K562 (cell line): ENCODE data around the gene NOXRED1. TPM values are rescaled to one million over a fixed set of nuclear protein-coding genes. Genes with fewer than 3 reads are reported as not detected.

ENCODE experiments used
- ATAC-seq: fragments of 200-7000 bp; cut with Tn5 transposase; 3 replicates; pipeline ENCODE4 v1.9.1; 2020; ENCODE audit warnings: moderate library complexity
- BruUV-seq: library from RNA; stranded (reverse); fragments of 400-500 nt; replicated peaks from 2 replicates; lab custom pipeline; 2021; lab: Mats Ljungman, UMichigan
- CTCF ChIA-PET: fragments of 300-600 bp; formaldehyde crosslinking; extraction: SDS; loops from one replicate; lab custom pipeline; 2021; ENCODE audit warnings: low intra/inter-chr PET ratio; lab: Yijun Ruan, JAX
- POLR2A ChIA-PET: fragments of 300-600, 350-650 bp; sonication (Branson Sonifier 250); formaldehyde crosslinking; extraction: SDS; loops from one replicate; lab custom pipeline; 2021; ENCODE audit warnings: antibody characterized with exemption, inconsistent platforms; lab: Yijun Ruan, JAX
- DNase-seq, 4 experiments: peaks; one replicate each; pipeline versions ENCODE4 v3.0.0 to v3.0.0-alpha.2; 2011 to 2018; ENCODE audit warnings: low spot score in 3 of 4, mixed read lengths in 3 of 4; ENCODE audit errors: extremely low read depth in 1 of 4
- FAIRE-seq: peaks from 2 replicates; lab custom pipeline; 2011; peaks lifted over from hg19 to GRCh38; lab: Jason Lieb, UNC
- H2AFZ ChIP-seq: 2 replicates; pipeline ENCODE4 v1.6.0; 2011; ENCODE audit warnings: low read depth, low read length, control low read depth, inconsistent platforms
- H3K27ac ChIP-seq: fragments of 200-600 bp; 3 replicates; pipeline ENCODE4 v1.8.0; 2011; ENCODE audit warnings: low read depth, mild to moderate bottlenecking, control low read depth, inconsistent platforms, low read length, moderate library complexity, mixed read lengths; ENCODE audit errors: extremely low read depth
- H3K27me3 ChIP-seq, 2 experiments: fragments of 300-600 bp in 1 of 2; 2 replicates in 1 of 2; 3 replicates in 1 of 2; pipeline versions ENCODE4 v1.6.0 to v1.8.0; 2011; ENCODE audit warnings: inconsistent platforms in 2 of 2, low read length in 2 of 2, mild to moderate bottlenecking in 1 of 2, mixed read lengths in 1 of 2, moderate library complexity in 1 of 2; ENCODE audit not compliant: control insufficient read depth in 2 of 2, insufficient read depth in 2 of 2
- H3K36me3 ChIP-seq: fragments of 300-600 bp; 3 replicates; pipeline ENCODE4 v1.8.0; 2011; ENCODE audit warnings: mild to moderate bottlenecking, low read length, inconsistent platforms; ENCODE audit not compliant: control insufficient read depth, insufficient read depth
- H3K4me1 ChIP-seq, 2 experiments: fragments of 200-600 bp in 1 of 2; replicated peaks in 1 of 2; 2 replicates in 1 of 2; 3 replicates in 1 of 2; pipeline versions ENCODE4 v1.5.1 to v1.8.0; 2011; ENCODE audit warnings: inconsistent platforms in 2 of 2, low read length in 2 of 2, mild to moderate bottlenecking in 1 of 2, mixed read lengths in 1 of 2, moderate library complexity in 1 of 2; ENCODE audit not compliant: control insufficient read depth in 2 of 2, insufficient read depth in 2 of 2
- H3K4me2 ChIP-seq: 2 replicates; pipeline ENCODE4 v1.6.1; 2011; ENCODE audit warnings: low read length, control low read depth, inconsistent platforms, mixed read lengths; ENCODE audit not compliant: insufficient read depth
- H3K4me3 ChIP-seq: fragments of 200-600 bp; sonication (generic), shearing (Covaris generic); 2 replicates; pipeline ENCODE4 v1.5.1; 2016; ENCODE audit warnings: control low read depth, inconsistent platforms
- H3K79me2 ChIP-seq: fragments of 200-600 bp; 3 replicates; pipeline ENCODE4 v1.8.0; 2011; ENCODE audit warnings: low read length, inconsistent platforms; ENCODE audit not compliant: control insufficient read depth, insufficient read depth
- H3K9ac ChIP-seq, 2 experiments: 2 replicates each; pipeline versions ENCODE4 v1.6.0 to v1.6.1; 2011; ENCODE audit warnings: low read depth in 2 of 2, low read length in 2 of 2, control low read depth in 1 of 2, inconsistent platforms in 1 of 2, mild to moderate bottlenecking in 1 of 2, mixed read lengths in 1 of 2; ENCODE audit not compliant: insufficient read depth in 1 of 2
- H3K9me1 ChIP-seq: one replicate; pipeline ENCODE4 v1.6.0; 2011; ENCODE audit warnings: inconsistent platforms, mild to moderate bottlenecking, low read length, moderate library complexity; ENCODE audit not compliant: control insufficient read depth, insufficient read depth
- H3K9me3 ChIP-seq: replicated peaks from 2 replicates; pipeline ENCODE4 v1.5.1; 2011; ENCODE audit warnings: low read depth, low read length, inconsistent platforms; ENCODE audit not compliant: control insufficient read depth, insufficient read depth
- H4K20me1 ChIP-seq: replicated peaks from 2 replicates; pipeline ENCODE4 v1.6.1; 2011; ENCODE audit warnings: low read length, inconsistent platforms, mixed read lengths; ENCODE audit not compliant: control insufficient read depth, insufficient read depth
- BRF1 ChIP-seq: IDR thresholded peaks from 3 replicates; pipeline ENCODE4 v1.6.1; 2011; ENCODE audit warnings: borderline replicate concordance, mild to moderate bottlenecking; ENCODE audit not compliant: insufficient read length; ENCODE audit errors: extremely low read depth
- CGGBP1 ChIP-seq: fragments of 250-450 bp; sonication (Bioruptor Pico); IDR thresholded peaks from 2 replicates; pipeline ENCODE4 v1.9.0; 2021; ENCODE audit warnings: mild to moderate bottlenecking
- CTCF ChIP-seq, 3 experiments: IDR thresholded peaks in 2 of 3; conservative IDR thresholded peaks in 1 of 3; 2 replicates each; pipeline ENCODE4 v1.5.1; 2011 to 2012; ENCODE audit warnings: low read length in 3 of 3, mild to moderate bottlenecking in 3 of 3, control low read depth in 2 of 3, improper control_type of control experiment in 1 of 3, inconsistent platforms in 1 of 3, low read depth in 1 of 3, mixed read lengths in 1 of 3, moderate library complexity in 1 of 3; ENCODE audit not compliant: insufficient read depth in 2 of 3
- HMG20B ChIP-seq: fragments of 250-450 bp; sonication (Bioruptor Pico); IDR thresholded peaks from 2 replicates; pipeline ENCODE4 v1.5.0; 2021; ENCODE audit warnings: mild to moderate bottlenecking
- JUN ChIP-seq, 2 experiments: sonication (generic) in 1 of 2; formaldehyde crosslinking in 1 of 2; IDR thresholded peaks; 2 replicates each; pipeline versions ENCODE4 v1.6.1 to v1.8.0; 2012 to 2022; ENCODE audit warnings: borderline replicate concordance in 2 of 2, mild to moderate bottlenecking in 2 of 2, improper control_type of control experiment in 1 of 2, low read depth in 1 of 2, low read length in 1 of 2, missing genetic modification reagents in 1 of 2
- NCOR1 ChIP-seq: fragments of 450-650 bp; IDR thresholded peaks from 2 replicates; pipeline ENCODE4 v1.6.1; 2016; ENCODE audit warnings: mild to moderate bottlenecking, moderate library complexity
- PHF8 ChIP-seq: fragments of 200-600 bp; sonication (generic); IDR thresholded peaks from 2 replicates; pipeline ENCODE4 v1.6.1; 2012; ENCODE audit warnings: mixed run types, mild to moderate bottlenecking, inconsistent platforms, low read length, moderate library complexity, borderline replicate concordance
- POLR2AphosphoS2 ChIP-seq: IDR thresholded peaks from 2 replicates; pipeline ENCODE4 v1.6.1; 2012; ENCODE audit warnings: low read length, improper control_type of control experiment
- ZKSCAN8 ChIP-seq: fragments of 200-800 bp; sonication (Bioruptor generic); IDR thresholded peaks from 2 replicates; pipeline ENCODE4 v1.6.1; 2016; ENCODE audit warnings: missing genetic modification characterization, missing compliant biosample characterization
- WGBS: fragments of 100-300 bp; shearing (Covaris generic); methylation state at CpG from one replicate; pipeline ENCODE4 v1.1.6; 2016; ENCODE audit warnings: low coverage, mixed read lengths; ENCODE audit not compliant: insufficient coverage; ENCODE audit errors: missing lambda C conversion rate; 5-methylcytosine and 5-hydroxymethylcytosine counted together
- in situ Hi-C: fragments of 300-500 bp; cut with MboI; formaldehyde crosslinking; loops from 4 replicates; pipeline ENCODE4 v1.15.0; 2018; ENCODE audit warnings: inconsistent platforms, mixed read lengths
- intact Hi-C: fragments of 100-400 bp; cut with micrococcal nuclease; formaldehyde crosslinking; loops from 2 replicates; pipeline ENCODE4 v1.14.2; 2022
- polyA plus RNA-seq, 8 experiments: library from polyadenylated mRNA; depleted of rRNA in 4 of 8; stranded (reverse) in 5 of 8; unstranded in 3 of 8; fragments of >200 nt; fragmentation: Nextera tagmentation in 2 of 8; fragmentation: Illumina TruSeq in 1 of 8; extraction: Ambion mirVana in 2 of 8; extraction: Trizol in 1 of 8; gene quantifications; 2 replicates each; pipeline versions ENCODE4 v1.2.1 to v1.2.3, GENCODE V29; 2011 to 2014; ENCODE audit warnings: inconsistent platforms in 1 of 8, missing spikeins in 1 of 8
- total RNA-seq, 7 experiments: library from RNA; depleted of rRNA in 6 of 7; stranded (reverse); fragments of >200 nt in 6 of 7; fragmentation: Illumina TruSeq in 2 of 7; extraction: Trizol in 2 of 7; gene quantifications; 2 replicates each; pipeline versions ENCODE4 v1.2.1 to v1.2.3, GENCODE V29; 2011 to 2021; ENCODE audit warnings: low replicate concordance in 1 of 7
- TF ChIP-seq, protein P1 (sequence below): fragments of 150-350 bp; conservative IDR thresholded peaks from 2 replicates; pipeline ENCODE4 v1.6.1; 2014; ENCODE audit warnings: low read length
- TF ChIP-seq, protein P2 (sequence below), 3 experiments: fragments of 200-800 bp in 1 of 3; fragments of 250-450 bp in 1 of 3; fragments of 450-650 bp in 1 of 3; sonication (Bioruptor Pico) in 1 of 3; sonication (Bioruptor generic) in 1 of 3; formaldehyde crosslinking in 1 of 3; IDR thresholded peaks; 2 replicates each; pipeline versions ENCODE4 v1.6.1 to v1.8.0; 2016 to 2022; ENCODE audit warnings: mild to moderate bottlenecking in 2 of 3, missing genetic modification characterization in 2 of 3, missing compliant biosample characterization in 1 of 3, moderate library complexity in 1 of 3

NOXRED1 gene
- total and polyA plus RNA-seq, 9 of the 15 experiments (the other 6 are each of a cell fraction or from before 2014, with no cell fraction given): 0.15 to 0.85 (median 0.30) TPM

- Histone ChIP-seq H4K20me1 (no peaks in the 10 kb centered on the region), H2AFZ (no peak overlapping the region), H3K9me3 (no peaks in the 10 kb centered on the region), H3K27ac (no peak overlapping the region), H3K4me2 (no peak overlapping the region), H3K9ac (no peak overlapping the region), H3K36me3 (no peaks in the 10 kb centered on the region), H3K27me3 (no peaks in the 10 kb centered on the region), H3K4me1 (peaks cover 6 to 8% of the 10 kb centered on the region in 2 experiments; a peak in 4 of 5 replicates), H3K4me3 (no peak overlapping the region), H3K9me1 (no peaks in the 10 kb centered on the region), H3K79me2 (peaks cover 30% of the 10 kb centered on the region)
- intact Hi-C loops (loop anchor here (5.0 kb wide), 1 partner anchor 56 kb away; the partner anchor contains the start of genes GSTZ1 and POMT2), in situ Hi-C loops (no loop called here)
- TF ChIP-seq CGGBP1 (CRISPR knock-in tag): no peak
- TF ChIP-seq, protein P1, sequence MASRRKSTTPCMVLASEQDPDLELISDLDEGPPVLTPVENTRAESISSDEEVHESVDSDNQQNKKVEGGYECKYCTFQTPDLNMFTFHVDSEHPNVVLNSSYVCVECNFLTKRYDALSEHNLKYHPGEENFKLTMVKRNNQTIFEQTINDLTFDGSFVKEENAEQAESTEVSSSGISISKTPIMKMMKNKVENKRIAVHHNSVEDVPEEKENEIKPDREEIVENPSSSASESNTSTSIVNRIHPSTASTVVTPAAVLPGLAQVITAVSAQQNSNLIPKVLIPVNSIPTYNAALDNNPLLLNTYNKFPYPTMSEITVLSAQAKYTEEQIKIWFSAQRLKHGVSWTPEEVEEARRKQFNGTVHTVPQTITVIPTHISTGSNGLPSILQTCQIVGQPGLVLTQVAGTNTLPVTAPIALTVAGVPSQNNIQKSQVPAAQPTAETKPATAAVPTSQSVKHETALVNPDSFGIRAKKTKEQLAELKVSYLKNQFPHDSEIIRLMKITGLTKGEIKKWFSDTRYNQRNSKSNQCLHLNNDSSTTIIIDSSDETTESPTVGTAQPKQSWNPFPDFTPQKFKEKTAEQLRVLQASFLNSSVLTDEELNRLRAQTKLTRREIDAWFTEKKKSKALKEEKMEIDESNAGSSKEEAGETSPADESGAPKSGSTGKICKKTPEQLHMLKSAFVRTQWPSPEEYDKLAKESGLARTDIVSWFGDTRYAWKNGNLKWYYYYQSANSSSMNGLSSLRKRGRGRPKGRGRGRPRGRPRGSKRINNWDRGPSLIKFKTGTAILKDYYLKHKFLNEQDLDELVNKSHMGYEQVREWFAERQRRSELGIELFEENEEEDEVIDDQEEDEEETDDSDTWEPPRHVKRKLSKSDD: no peak
- TF ChIP-seq HMG20B (CRISPR knock-in tag): no peak
- TF ChIP-seq NCOR1: no peak
- no peak for TF ChIP-seq CTCF (IDR thresholded peaks at IDR 0.05 in 2 of 3, conservative IDR thresholded peaks at IDR 0.05 in 1 of 3; ENCODE audit: insufficient read depth in 2 of 3, low read depth in 1 of 3, low read length in 3 of 3)
- TF ChIP-seq BRF1: no peak
- TF ChIP-seq POLR2AphosphoS2: no peak
- TF ChIP-seq ZKSCAN8 (CRISPR knock-in tag): no peak
- TF ChIP-seq PHF8: no peak
- TF ChIP-seq, protein P2, sequence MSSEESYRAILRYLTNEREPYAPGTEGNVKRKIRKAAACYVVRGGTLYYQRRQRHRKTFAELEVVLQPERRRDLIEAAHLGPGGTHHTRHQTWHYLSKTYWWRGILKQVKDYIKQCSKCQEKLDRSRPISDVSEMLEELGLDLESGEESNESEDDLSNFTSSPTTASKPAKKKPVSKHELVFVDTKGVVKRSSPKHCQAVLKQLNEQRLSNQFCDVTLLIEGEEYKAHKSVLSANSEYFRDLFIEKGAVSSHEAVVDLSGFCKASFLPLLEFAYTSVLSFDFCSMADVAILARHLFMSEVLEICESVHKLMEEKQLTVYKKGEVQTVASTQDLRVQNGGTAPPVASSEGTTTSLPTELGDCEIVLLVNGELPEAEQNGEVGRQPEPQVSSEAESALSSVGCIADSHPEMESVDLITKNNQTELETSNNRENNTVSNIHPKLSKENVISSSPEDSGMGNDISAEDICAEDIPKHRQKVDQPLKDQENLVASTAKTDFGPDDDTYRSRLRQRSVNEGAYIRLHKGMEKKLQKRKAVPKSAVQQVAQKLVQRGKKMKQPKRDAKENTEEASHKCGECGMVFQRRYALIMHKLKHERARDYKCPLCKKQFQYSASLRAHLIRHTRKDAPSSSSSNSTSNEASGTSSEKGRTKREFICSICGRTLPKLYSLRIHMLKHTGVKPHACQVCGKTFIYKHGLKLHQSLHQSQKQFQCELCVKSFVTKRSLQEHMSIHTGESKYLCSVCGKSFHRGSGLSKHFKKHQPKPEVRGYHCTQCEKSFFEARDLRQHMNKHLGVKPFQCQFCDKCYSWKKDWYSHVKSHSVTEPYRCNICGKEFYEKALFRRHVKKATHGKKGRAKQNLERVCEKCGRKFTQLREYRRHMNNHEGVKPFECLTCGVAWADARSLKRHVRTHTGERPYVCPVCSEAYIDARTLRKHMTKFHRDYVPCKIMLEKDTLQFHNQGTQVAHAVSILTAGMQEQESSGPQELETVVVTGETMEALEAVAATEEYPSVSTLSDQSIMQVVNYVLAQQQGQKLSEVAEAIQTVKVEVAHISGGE (CRISPR knock-in tag; IDR thresholded peaks at IDR 0.05): no peak
- no peak for TF ChIP-seq JUN (IDR thresholded peaks at IDR 0.05; ENCODE audit: borderline replicate concordance, low read depth, low read length)
- no peak for TF ChIP-seq JUN (CRISPR knock-in tag; IDR thresholded peaks at IDR 0.05; ENCODE audit: borderline replicate concordance)
- POLR2A ChIA-PET: no interaction called here
- CTCF ChIA-PET: no interaction called here
- BruUV-seq: no TSS peak
- ATAC-seq (no peak), FAIRE-seq (no peak), DNase-seq (no peak)
- 53% methylated on average over 6 of the region's 6 CpGs for WGBS
Observed at GRCh38 chr14:77378701-77379100, 44.6 kb downstream of the NOXRED1 start.
